ENCODE measurements around the gene STEAP2.
A peak's percentile ranks its signal among the peaks of the same experiment; 100 is the strongest.
"Not testable (repeated sequence)": the region's sequence is repeated elsewhere in the genome, so short reads cannot be mapped to it uniquely, and the experiment has no call there.

The STEAP2 gene

DNA sequence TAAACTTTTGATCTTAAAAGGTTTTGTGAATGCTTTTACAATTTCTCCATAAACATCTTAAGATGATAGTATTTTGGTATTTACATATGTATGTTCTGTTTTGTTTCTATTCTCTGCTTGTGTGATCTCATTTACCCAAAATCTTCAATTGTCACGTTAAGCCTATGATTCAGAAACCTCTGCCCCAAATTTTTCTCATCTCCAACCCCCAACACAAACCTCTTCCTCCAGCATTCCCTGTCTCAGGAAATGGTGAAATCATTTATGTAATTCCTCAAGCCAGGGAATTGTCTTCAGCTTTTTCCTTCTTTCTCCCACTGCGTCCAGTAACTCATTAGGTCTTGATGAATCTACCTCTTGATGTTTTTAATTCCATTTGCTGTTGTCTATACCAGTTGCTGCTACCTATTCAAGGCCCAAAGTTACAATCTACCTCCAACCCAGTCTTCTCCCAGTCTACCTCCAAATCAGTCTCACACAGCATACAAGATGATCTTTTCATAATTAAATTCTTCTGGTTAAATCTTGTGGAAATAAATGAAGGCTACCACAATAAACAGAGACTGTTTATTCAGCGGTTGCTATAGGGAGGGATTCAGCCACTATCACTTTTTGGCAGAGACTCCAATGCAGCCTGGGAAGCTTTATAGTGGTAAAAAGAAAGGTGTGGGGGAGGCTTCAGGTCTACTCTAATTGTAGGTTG, 39.2 kb downstream of the STEAP2 start:
- peak; percentile 60 for DNase-seq (ENCODE audit: extremely low read depth, low read depth)
- TF ChIP-seq, protein P1, sequence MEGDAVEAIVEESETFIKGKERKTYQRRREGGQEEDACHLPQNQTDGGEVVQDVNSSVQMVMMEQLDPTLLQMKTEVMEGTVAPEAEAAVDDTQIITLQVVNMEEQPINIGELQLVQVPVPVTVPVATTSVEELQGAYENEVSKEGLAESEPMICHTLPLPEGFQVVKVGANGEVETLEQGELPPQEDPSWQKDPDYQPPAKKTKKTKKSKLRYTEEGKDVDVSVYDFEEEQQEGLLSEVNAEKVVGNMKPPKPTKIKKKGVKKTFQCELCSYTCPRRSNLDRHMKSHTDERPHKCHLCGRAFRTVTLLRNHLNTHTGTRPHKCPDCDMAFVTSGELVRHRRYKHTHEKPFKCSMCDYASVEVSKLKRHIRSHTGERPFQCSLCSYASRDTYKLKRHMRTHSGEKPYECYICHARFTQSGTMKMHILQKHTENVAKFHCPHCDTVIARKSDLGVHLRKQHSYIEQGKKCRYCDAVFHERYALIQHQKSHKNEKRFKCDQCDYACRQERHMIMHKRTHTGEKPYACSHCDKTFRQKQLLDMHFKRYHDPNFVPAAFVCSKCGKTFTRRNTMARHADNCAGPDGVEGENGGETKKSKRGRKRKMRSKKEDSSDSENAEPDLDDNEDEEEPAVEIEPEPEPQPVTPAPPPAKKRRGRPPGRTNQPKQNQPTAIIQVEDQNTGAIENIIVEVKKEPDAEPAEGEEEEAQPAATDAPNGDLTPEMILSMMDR (IDR thresholded peaks at IDR 0.05; ENCODE audit: low read depth, low read length), result no peak

DNA sequence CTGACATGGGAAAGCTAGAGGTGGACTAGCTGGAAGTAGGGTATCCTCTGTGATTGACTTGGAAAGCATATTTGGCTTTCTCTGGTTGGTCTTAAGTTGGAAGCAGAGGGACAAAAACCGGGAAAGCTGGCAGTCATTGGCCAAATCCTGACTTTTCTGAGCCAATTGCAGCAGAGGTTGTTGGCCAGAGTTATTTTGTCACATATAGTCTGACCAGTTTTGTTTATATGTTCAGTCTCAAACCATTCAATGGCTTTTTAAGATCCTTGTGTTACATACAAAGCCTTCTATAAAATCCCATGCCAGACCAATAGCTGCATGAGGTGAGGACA, 39.7 kb downstream of the STEAP2 start:
- no peak for DNase-seq (ENCODE audit: extremely low read depth, low read depth)
- TF ChIP-seq, protein P1 (IDR thresholded peaks at IDR 0.05; ENCODE audit: low read depth, low read length), result no peak

DNA sequence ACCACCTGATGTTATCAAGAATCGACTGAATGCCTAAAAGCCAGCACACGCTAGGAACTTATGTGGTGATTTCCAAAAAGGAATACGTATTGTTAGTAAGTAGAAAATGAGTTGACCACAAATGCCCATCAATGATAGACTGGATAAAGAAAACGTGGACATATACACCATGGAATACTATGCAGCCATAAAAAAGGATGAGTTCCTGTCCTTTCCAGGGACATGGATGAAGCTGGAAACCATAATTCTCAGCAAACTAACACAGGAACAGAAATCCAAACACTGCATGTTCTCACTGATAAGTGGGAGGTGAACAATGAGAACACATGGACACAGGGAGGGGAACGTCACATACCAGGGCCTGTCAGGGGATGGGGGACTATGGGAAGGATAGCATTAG, 44.5 kb downstream of the STEAP2 start:
- DNase-seq (ENCODE audit: extremely low read depth, low read depth), result not testable (repeated sequence)

DNA sequence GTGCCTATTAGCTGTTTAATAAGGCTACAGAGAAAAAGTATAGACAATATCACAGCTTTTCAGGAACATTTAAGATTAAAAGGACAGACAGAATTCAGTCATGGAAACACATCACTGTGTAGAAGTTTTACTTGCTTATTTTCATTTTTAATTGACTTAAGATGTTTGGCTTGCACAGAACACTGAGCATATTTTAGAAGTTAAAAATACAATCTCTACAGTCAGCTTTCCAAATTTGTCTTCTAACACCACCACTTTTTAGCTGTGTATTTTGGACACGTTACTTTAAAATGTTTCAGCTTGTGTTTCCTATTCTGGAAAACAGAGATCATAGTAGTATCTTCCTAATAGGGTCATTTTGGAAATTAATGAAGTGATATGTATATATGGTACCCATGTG, 45.2 kb downstream of the STEAP2 start:
- no peak for DNase-seq (ENCODE audit: extremely low read depth, low read depth)
- TF ChIP-seq, protein P1 (IDR thresholded peaks at IDR 0.05; ENCODE audit: low read depth, low read length), result no peak

DNA sequence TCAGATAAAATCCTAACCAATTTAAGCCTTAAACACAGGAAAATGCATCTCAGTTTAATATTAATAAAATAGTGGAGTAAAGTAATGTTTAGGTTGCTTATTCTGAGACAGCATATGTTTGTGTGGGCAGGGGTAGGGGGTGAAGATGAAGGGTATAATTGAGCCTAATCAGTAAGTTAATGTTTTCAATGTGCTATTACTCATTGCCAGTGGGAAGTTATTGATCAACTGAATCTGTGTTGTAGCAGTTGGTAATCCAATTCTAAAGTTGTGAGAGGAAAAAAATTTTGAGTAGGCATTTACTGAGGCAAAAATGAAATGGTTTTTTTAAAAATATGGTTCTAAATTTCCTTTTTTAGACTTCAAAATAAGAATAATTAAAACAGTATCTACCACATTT, 49.9 kb downstream of the STEAP2 start:
- DNase-seq (ENCODE audit: extremely low read depth, low read depth), result no peak
- TF ChIP-seq, protein P1 (IDR thresholded peaks at IDR 0.05; ENCODE audit: low read depth, low read length), result no peak

DNA sequence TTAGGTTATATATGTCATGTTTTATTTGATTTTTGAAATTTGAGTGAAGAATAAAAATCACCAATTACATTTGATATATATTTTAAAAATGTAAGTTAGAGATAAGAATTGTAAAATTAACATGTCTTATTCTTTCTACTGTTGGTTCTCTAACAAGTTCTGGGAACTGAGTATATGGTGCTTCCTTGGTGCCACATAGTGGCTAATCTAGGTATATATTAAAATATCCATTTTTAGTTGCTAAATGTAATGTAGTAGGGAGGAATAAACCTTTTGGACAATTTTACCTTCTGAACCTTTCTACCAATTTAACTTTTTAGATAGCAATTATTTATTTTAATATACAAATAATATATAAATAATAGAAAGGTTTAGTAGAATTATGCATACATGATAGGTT, 50.9 kb downstream of the STEAP2 start:
- DNase-seq (ENCODE audit: extremely low read depth, low read depth), result no peak

DNA sequence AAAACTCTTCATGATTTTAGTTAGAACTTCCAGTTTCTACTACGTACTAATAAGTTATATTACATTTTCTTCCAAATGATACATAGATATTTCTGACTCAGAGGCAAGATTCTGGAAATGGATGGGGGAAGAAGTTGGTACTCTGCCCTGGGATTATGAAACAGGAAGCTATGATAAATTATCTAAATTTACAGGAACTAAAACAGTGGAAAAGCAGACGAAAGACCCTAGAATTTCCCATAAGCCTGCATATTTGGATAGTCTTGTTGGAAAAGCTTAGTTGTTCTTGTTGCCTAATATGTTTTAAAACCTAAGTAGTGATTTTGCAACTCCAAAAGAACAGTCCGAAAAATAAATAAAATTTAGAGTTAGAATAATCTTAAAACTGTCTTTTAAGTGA, 55.3 kb downstream of the STEAP2 start:
- DNase-seq (ENCODE audit: extremely low read depth, low read depth), result peak; percentile 39
- TF ChIP-seq, protein P1 (IDR thresholded peaks at IDR 0.05; ENCODE audit: low read depth, low read length), result no peak

More for the DNA sequence above, 50.9 kb downstream of the STEAP2 start:
- TF ChIP-seq, protein P1 (IDR thresholded peaks at IDR 0.05; ENCODE audit: low read depth, low read length), result peak; percentile 41

DNA sequence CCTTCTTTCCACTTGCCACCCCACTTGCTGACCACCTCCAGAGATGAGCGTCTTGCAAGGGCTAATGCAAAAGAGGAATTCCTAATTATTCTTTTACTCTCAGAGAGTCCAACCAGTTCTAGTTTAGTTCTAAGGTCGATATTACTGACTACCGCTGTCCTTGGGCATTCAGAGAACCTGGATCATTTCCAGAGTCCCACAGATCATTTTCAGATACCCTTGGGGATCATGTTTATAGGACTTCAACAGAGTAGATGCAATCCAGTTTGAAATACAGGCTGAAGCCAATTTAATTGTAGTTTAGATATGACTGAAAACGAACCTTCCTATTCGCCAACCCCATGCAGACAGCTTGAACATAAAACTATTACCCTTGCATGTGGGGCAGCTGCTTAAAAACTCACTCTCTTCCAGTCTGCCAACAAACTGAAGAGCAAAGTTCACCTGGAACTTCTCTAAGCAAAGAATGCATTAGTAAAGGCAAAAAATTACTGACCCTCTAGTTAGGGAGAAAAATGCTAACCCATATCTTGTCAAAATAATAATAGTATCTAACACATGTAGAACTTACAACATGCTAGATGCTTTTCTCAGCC, 55.8 kb downstream of the STEAP2 start:
- TF ChIP-seq, protein P1 (IDR thresholded peaks at IDR 0.05; ENCODE audit: low read depth, low read length), result no peak
- DNase-seq (ENCODE audit: extremely low read depth, low read depth), result no peak

All from AG09319 (cell line).